Astrocyte (in vitro differentiated cells and primary cell): ENCODE measurements around the gene GNA15. TPM values are rescaled to one million over a fixed set of nuclear protein-coding genes. Genes with fewer than 3 reads are reported as not detected.

ENCODE experiments used
- DNase-seq: peaks from one replicate; pipeline ENCODE4 v3.0.0-alpha.2; 2010; ENCODE audit warnings: low read depth
- FAIRE-seq: peaks from 2 replicates; lab custom pipeline; 2011; peaks lifted over from hg19 to GRCh38; lab: Jason Lieb, UNC
- H2AFZ ChIP-seq: 2 replicates; pipeline ENCODE4 v1.6.0; 2012; ENCODE audit warnings: low read depth, low read length, inconsistent platforms
- H3K27ac ChIP-seq: 2 replicates; pipeline ENCODE4 v1.5.1; 2011; ENCODE audit warnings: low read depth, low read length, inconsistent platforms
- H3K27me3 ChIP-seq: 2 replicates; pipeline ENCODE4 v1.6.0; 2011; ENCODE audit warnings: low read length, inconsistent platforms; ENCODE audit not compliant: insufficient read depth
- H3K36me3 ChIP-seq: 2 replicates; pipeline ENCODE4 v1.5.1; 2011; ENCODE audit warnings: low read length, inconsistent platforms; ENCODE audit not compliant: insufficient read depth
- H3K4me1 ChIP-seq: 2 replicates; pipeline ENCODE4 v1.5.1; 2011; ENCODE audit warnings: low read length, inconsistent platforms; ENCODE audit not compliant: insufficient read depth
- H3K4me2 ChIP-seq: 2 replicates; pipeline ENCODE4 v1.6.0; 2012; ENCODE audit warnings: low read length, inconsistent platforms
- H3K4me3 ChIP-seq: 2 replicates; pipeline ENCODE4 v1.5.1; 2011; ENCODE audit warnings: low read depth, mild to moderate bottlenecking, low read length, inconsistent platforms; ENCODE audit not compliant: insufficient read depth
- H3K79me2 ChIP-seq: 2 replicates; pipeline ENCODE4 v1.6.0; 2012; ENCODE audit warnings: mild to moderate bottlenecking, low read length, inconsistent platforms; ENCODE audit not compliant: insufficient read depth
- H3K9ac ChIP-seq: 2 replicates; pipeline ENCODE4 v1.6.0; 2012; ENCODE audit warnings: mild to moderate bottlenecking, low read length, inconsistent platforms
- H3K9me3 ChIP-seq: 2 replicates; pipeline ENCODE4 v1.5.1; 2012; ENCODE audit warnings: low read depth, mild to moderate bottlenecking, low read length, inconsistent platforms; ENCODE audit not compliant: insufficient read depth
- H4K20me1 ChIP-seq: 2 replicates; pipeline ENCODE4 v1.6.0; 2012; ENCODE audit warnings: low read length, inconsistent platforms; ENCODE audit not compliant: insufficient read depth
- H3K27ac Mint-ChIP-seq: one replicate; pipeline ENCODE4 v1.8.0; 2021; ENCODE audit warnings: mild to moderate bottlenecking, mixed read lengths; ENCODE audit not compliant: unreplicated experiment
- H3K27me3 Mint-ChIP-seq: one replicate; pipeline ENCODE4 v1.8.0; 2021; ENCODE audit warnings: low read depth, mixed read lengths; ENCODE audit not compliant: unreplicated experiment
- H3K36me3 Mint-ChIP-seq: one replicate; pipeline ENCODE4 v1.8.0; 2021; ENCODE audit warnings: low read depth, mixed read lengths; ENCODE audit not compliant: unreplicated experiment
- H3K4me1 Mint-ChIP-seq: one replicate; pipeline ENCODE4 v1.8.0; 2021; ENCODE audit warnings: low read depth, mixed read lengths; ENCODE audit not compliant: unreplicated experiment
- H3K4me3 Mint-ChIP-seq: one replicate; pipeline ENCODE4 v1.8.0; 2021; ENCODE audit warnings: mild to moderate bottlenecking, moderate library complexity, mixed read lengths; ENCODE audit not compliant: unreplicated experiment
- H3K9me3 Mint-ChIP-seq: one replicate; pipeline ENCODE4 v1.8.0; 2021; ENCODE audit warnings: mild to moderate bottlenecking, mixed read lengths; ENCODE audit not compliant: unreplicated experiment
- EZH2 ChIP-seq: IDR thresholded peaks from 2 replicates; pipeline ENCODE4 v1.6.1; 2012; ENCODE audit warnings: mild to moderate bottlenecking, low read length, inconsistent platforms; ENCODE audit not compliant: insufficient read depth
- total RNA-seq: library from RNA; stranded (reverse); gene quantifications from 2 replicates; pipeline ENCODE4 v1.2.1, GENCODE V29; 2021
- TF ChIP-seq, protein P1 (sequence below): IDR thresholded peaks from 2 replicates; pipeline ENCODE4 v1.5.1; 2011; ENCODE audit warnings: low read depth, mild to moderate bottlenecking, inconsistent platforms, low read length, moderate library complexity; ENCODE audit not compliant: insufficient read depth

GNA15 gene
- total RNA-seq, 1 donor from 2014 or later: not detected

DNA sequence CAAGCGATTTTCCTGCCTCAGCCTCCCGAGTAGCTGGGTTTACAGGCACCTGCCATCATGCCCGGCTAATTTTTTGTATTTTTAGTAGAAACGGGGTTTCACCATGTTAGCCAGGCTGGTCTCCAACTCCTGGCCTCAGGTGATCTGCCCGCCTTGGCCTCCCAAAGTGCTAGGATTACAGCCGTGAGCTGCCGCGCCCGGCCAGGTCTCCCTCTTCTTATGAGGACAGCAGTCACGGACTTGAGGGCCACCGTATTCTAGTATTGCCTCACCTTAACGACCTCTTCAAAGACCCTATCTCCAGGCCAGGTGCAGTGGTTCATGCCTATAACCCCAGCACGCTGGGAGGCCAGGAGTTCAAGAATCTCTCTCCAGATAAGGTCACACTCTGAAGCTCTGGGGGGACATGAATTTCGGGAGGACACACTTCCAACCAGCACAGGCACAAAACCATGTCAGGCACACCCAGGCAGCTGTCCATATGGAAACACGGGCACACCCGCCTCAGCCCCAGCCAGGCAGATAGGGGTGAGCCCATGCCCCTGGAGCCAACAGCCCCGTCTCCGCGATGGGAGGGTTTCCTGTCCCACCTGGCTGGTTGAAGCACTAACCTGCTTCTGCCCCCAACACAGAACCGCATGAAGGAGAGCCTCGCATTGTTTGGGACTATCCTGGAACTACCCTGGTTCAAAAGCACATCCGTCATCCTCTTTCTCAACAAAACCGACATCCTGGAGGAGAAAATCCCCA is 21.4 kb downstream of the GNA15 start:
- H3K9me3 ChIP-seq: no peaks in the 10 kb centered on the region
- Mint-ChIP-seq H3K4me3 (no peak overlapping the region), H3K9me3 (peaks cover 10% of the 10 kb centered on the region), H3K4me1 (peaks cover 9% of the 10 kb centered on the region), H3K27me3 (peaks cover 7% of the 10 kb centered on the region), H3K36me3 (peaks cover 2% of the 10 kb centered on the region), H3K27ac (no peak overlapping the region)
- no peak for DNase-seq
- no peak for TF ChIP-seq EZH2
- TF ChIP-seq, protein P1, sequence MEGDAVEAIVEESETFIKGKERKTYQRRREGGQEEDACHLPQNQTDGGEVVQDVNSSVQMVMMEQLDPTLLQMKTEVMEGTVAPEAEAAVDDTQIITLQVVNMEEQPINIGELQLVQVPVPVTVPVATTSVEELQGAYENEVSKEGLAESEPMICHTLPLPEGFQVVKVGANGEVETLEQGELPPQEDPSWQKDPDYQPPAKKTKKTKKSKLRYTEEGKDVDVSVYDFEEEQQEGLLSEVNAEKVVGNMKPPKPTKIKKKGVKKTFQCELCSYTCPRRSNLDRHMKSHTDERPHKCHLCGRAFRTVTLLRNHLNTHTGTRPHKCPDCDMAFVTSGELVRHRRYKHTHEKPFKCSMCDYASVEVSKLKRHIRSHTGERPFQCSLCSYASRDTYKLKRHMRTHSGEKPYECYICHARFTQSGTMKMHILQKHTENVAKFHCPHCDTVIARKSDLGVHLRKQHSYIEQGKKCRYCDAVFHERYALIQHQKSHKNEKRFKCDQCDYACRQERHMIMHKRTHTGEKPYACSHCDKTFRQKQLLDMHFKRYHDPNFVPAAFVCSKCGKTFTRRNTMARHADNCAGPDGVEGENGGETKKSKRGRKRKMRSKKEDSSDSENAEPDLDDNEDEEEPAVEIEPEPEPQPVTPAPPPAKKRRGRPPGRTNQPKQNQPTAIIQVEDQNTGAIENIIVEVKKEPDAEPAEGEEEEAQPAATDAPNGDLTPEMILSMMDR: no peak
- H3K4me2 ChIP-seq: no peak overlapping the region
- peaks cover 9% of the 10 kb centered on the region for H3K4me1 ChIP-seq
- no peak for FAIRE-seq
- no peaks in the 10 kb centered on the region for H3K27me3 ChIP-seq
- H3K27ac ChIP-seq: no peak overlapping the region
- H3K4me3 ChIP-seq: no peak overlapping the region
- no peaks in the 10 kb centered on the region for H3K36me3 ChIP-seq
- H4K20me1 ChIP-seq: no peaks in the 10 kb centered on the region
- H3K9ac ChIP-seq: no peak overlapping the region
- no peak overlapping the region for H2AFZ ChIP-seq
- H3K79me2 ChIP-seq: no peaks in the 10 kb centered on the region

DNA sequence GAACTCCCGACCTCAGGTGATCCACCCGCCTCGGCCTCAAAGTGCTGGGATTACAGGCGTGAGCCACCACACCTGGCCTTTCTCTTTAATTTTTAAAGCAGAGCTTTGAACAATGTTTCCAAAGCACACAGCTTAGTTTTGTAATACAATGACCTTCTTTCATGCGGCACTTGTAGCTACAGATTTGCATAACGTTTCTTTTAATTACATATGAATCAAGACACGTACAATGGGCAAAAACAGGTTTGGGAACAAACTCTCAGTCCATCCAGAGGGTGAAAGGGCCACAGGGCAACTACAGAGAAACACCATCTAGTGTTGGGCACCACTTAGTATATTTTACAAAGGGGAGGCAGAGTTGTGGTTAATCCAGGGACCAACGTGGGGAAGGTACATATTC is 23.7 kb downstream of the GNA15 start:
- Mint-ChIP-seq H3K4me1 (peaks cover 9% of the 10 kb centered on the region), H3K4me3 (no peak overlapping the region), H3K9me3 (peaks cover 10% of the 10 kb centered on the region), H3K27ac (no peak overlapping the region), H3K36me3 (peaks cover 2% of the 10 kb centered on the region), H3K27me3 (peaks cover 16% of the 10 kb centered on the region)
- DNase-seq (no peak), FAIRE-seq (no peak)
- no peaks in the 10 kb centered on the region for H3K27me3 ChIP-seq
- H3K27ac ChIP-seq: no peak overlapping the region
- peaks cover 9% of the 10 kb centered on the region for H3K4me1 ChIP-seq
- no peak overlapping the region for H3K4me2 ChIP-seq
- H3K4me3 ChIP-seq: no peak overlapping the region
- no peaks in the 10 kb centered on the region for H4K20me1 ChIP-seq
- no peaks in the 10 kb centered on the region for H3K36me3 ChIP-seq
- no peaks in the 10 kb centered on the region for H3K9me3 ChIP-seq
- TF ChIP-seq, protein P1: no peak
- no peak for TF ChIP-seq EZH2
- H2AFZ ChIP-seq: no peak overlapping the region
- H3K9ac ChIP-seq: no peak overlapping the region
- H3K79me2 ChIP-seq: no peaks in the 10 kb centered on the region

DNA sequence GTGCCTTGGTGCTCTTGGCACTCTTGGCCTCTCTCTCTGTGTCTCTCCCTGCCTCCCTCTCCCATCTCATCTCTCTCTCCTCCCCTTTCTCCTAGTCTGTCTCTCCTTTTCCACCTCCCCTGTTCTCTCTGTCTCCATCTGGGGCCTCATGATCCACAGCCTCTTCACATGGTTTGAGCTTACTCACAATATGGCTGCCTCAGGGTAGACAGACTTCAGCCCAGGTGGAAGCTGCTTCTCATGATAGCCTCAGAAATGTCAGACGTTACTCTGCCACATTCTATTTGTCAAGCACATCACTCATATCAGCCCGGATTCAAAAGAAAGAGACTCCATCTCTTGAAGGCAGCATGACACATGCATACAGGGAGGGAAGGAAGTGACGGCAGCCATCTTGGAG is 24.4 kb downstream of the GNA15 start:
- FAIRE-seq: no peak
- TF ChIP-seq, protein P1: no peak
- TF ChIP-seq EZH2: no peak

More for the DNA sequence above, 24.4 kb downstream of the GNA15 start:
- Histone ChIP-seq H3K4me3 (no peak overlapping the region), H3K4me1 (peaks cover 4% of the 10 kb centered on the region), H3K27me3 (no peaks in the 10 kb centered on the region), H3K79me2 (no peaks in the 10 kb centered on the region), H4K20me1 (no peaks in the 10 kb centered on the region), H3K36me3 (no peaks in the 10 kb centered on the region), H2AFZ (no peak overlapping the region), H3K4me2 (no peak overlapping the region), H3K9me3 (no peaks in the 10 kb centered on the region), H3K27ac (no peak overlapping the region), H3K9ac (no peak overlapping the region)
- H3K4me1 Mint-ChIP-seq: peaks cover 4% of the 10 kb centered on the region
- no peak overlapping the region for H3K4me3 Mint-ChIP-seq
- H3K36me3 Mint-ChIP-seq: peaks cover 2% of the 10 kb centered on the region
- no peak for DNase-seq
- H3K27me3 Mint-ChIP-seq: peaks cover 16% of the 10 kb centered on the region
- peaks cover 8% of the 10 kb centered on the region for H3K9me3 Mint-ChIP-seq
- no peak overlapping the region for H3K27ac Mint-ChIP-seq
